Endodermal cell (in vitro differentiated cells): ENCODE results near the gene PSG1. TPM values are rescaled to one million over a fixed set of nuclear protein-coding genes. Genes with fewer than 3 reads are reported as not detected.
"Not testable (repeated sequence)": the region's sequence is repeated elsewhere in the genome, so short reads cannot be mapped to it uniquely, and the experiment has no call there.

Source experiments
- DNase-seq: peaks from one replicate; pipeline ENCODE4 v3.0.0-alpha.2; 2017
- H3K27ac ChIP-seq: 2 replicates; pipeline ENCODE4 v1.5.1; 2013; ENCODE audit warnings: mild to moderate bottlenecking, low read depth, low read length, moderate library complexity
- H3K27me3 ChIP-seq: 2 replicates; pipeline ENCODE4 v1.6.1; 2013; ENCODE audit warnings: mild to moderate bottlenecking, low read length, moderate library complexity; ENCODE audit not compliant: insufficient read depth, control insufficient read depth, poor library complexity, severe bottlenecking
- H3K36me3 ChIP-seq: 2 replicates; pipeline ENCODE4 v1.7.0; 2013; ENCODE audit warnings: mild to moderate bottlenecking, low read length, moderate library complexity; ENCODE audit not compliant: control insufficient read depth, insufficient read depth
- H3K4me1 ChIP-seq: one replicate; pipeline ENCODE4 v1.7.0; 2013; ENCODE audit warnings: low read length; ENCODE audit not compliant: control insufficient read depth, insufficient read depth
- H3K4me3 ChIP-seq: 2 replicates; pipeline ENCODE4 v1.5.1; 2013; ENCODE audit warnings: mild to moderate bottlenecking, low read length, moderate library complexity
- H3K9ac ChIP-seq: 2 replicates; pipeline ENCODE4 v1.6.1; 2013; ENCODE audit warnings: mild to moderate bottlenecking, low read length, moderate library complexity; ENCODE audit not compliant: poor library complexity, severe bottlenecking; ENCODE audit errors: extremely low read depth
- H3K9me3 ChIP-seq: 2 replicates; pipeline ENCODE4 v1.6.1; 2013; ENCODE audit warnings: mild to moderate bottlenecking, low read length, moderate library complexity; ENCODE audit not compliant: control insufficient read depth
- H3K27ac Mint-ChIP-seq: 2 replicates; pipeline ENCODE4 v1.8.0; 2020; ENCODE audit warnings: mixed read lengths
- H3K27me3 Mint-ChIP-seq: 2 replicates; pipeline ENCODE4 v1.8.0; 2021; ENCODE audit warnings: mild to moderate bottlenecking, mixed read lengths; ENCODE audit not compliant: insufficient read depth
- H3K36me3 Mint-ChIP-seq: 2 replicates; pipeline ENCODE4 v1.8.0; 2020; ENCODE audit warnings: low read depth, mixed read lengths
- H3K4me1 Mint-ChIP-seq: 2 replicates; pipeline ENCODE4 v1.8.0; 2020; ENCODE audit warnings: mixed read lengths
- H3K4me3 Mint-ChIP-seq: 2 replicates; pipeline ENCODE4 v1.8.0; 2020; ENCODE audit warnings: mild to moderate bottlenecking, moderate library complexity, mixed read lengths
- H3K9me3 Mint-ChIP-seq: 2 replicates; pipeline ENCODE4 v1.8.0; 2020; ENCODE audit warnings: mild to moderate bottlenecking, mixed read lengths
- CTCF ChIP-seq: fragments of 200-600 bp; sonication (generic); conservative IDR thresholded peaks from 2 replicates; pipeline ENCODE4 v1.5.0; 2021; ENCODE audit warnings: antibody characterized with exemption, mild to moderate bottlenecking
- whole genome bisulfite sequencing, 2 experiments: methylation state at CpG; one replicate each; pipeline versions ENCODE4 v1.1.5 to v1.1.7; 2013; ENCODE audit warnings: missing lambda C conversion rate in 2 of 2, mixed read lengths in 1 of 2; ENCODE audit not compliant: insufficient coverage in 1 of 2, insufficient read length in 1 of 2; 5-methylcytosine and 5-hydroxymethylcytosine counted together
- total RNA-seq, 2 donors: library from RNA; stranded (reverse); fragmentation: NEBNext Ultra II Directional in 1 of 2; extraction: Animal tissue kit (Norgen Biotek cat#: 25700) in 1 of 2; gene quantifications; 2 replicates in 1 of 2; 3 replicates in 1 of 2; pipeline ENCODE4 v1.2.1, GENCODE V29; 2021

PSG1 gene
- total RNA-seq, 2 donors from 2014 or later: not detected

GRCh38 chr19:42856866-42857543 is 22.5 kb downstream of the PSG1 start:
- H3K4me3 ChIP-seq, H3K27ac Mint-ChIP-seq, H3K36me3 ChIP-seq, H3K4me1 ChIP-seq, H3K9me3 ChIP-seq, H3K27me3 Mint-ChIP-seq, H3K36me3 Mint-ChIP-seq, H3K27ac ChIP-seq, H3K9ac ChIP-seq, H3K27me3 ChIP-seq, H3K4me3 Mint-ChIP-seq, H3K4me1 Mint-ChIP-seq: not testable (repeated sequence)
- DNase-seq: peak; percentile 40
- peaks cover 90% of the 10 kb centered on the region for H3K9me3 Mint-ChIP-seq
- peak; percentile 48 for TF ChIP-seq CTCF
- 82 to 83% methylated on average over 2 to 19 of the region's 19 CpGs for WGBS, 2 experiments

GRCh38 chr19:42854745-42855144 is 24.8 kb downstream of the PSG1 start:
- H3K27me3 ChIP-seq, H3K36me3 Mint-ChIP-seq, H3K4me3 ChIP-seq, H3K27ac Mint-ChIP-seq, H3K27me3 Mint-ChIP-seq, H3K9me3 ChIP-seq, H3K4me1 ChIP-seq, H3K4me1 Mint-ChIP-seq, H3K4me3 Mint-ChIP-seq, DNase-seq, H3K27ac ChIP-seq, H3K9ac ChIP-seq, H3K36me3 ChIP-seq: not testable (repeated sequence)
- peaks cover 98% of the 10 kb centered on the region for H3K9me3 Mint-ChIP-seq
- WGBS, 2 experiments: 97 to 100% methylated on average over 1 of the region's 3 CpGs

- WGBS, 2 experiments: 83 to 86% methylated on average over 1 of the region's 1 CpG
- H3K36me3 ChIP-seq, H3K4me1 Mint-ChIP-seq, H3K36me3 Mint-ChIP-seq, H3K9me3 ChIP-seq, H3K27ac Mint-ChIP-seq, DNase-seq, H3K27ac ChIP-seq, H3K27me3 ChIP-seq, H3K4me1 ChIP-seq, H3K27me3 Mint-ChIP-seq, H3K4me3 Mint-ChIP-seq, H3K9ac ChIP-seq, H3K4me3 ChIP-seq: not testable (repeated sequence)
- H3K9me3 Mint-ChIP-seq: peaks cover 92% of the 10 kb centered on the region
Observed at GRCh38 chr19:42853231-42853630, 26.3 kb downstream of the PSG1 start.

- H3K4me1 Mint-ChIP-seq, H3K9me3 ChIP-seq, H3K4me3 Mint-ChIP-seq, H3K27me3 ChIP-seq, H3K36me3 ChIP-seq, H3K4me1 ChIP-seq, H3K27ac ChIP-seq, H3K9ac ChIP-seq, H3K36me3 Mint-ChIP-seq, H3K27ac Mint-ChIP-seq, H3K4me3 ChIP-seq, DNase-seq, H3K27me3 Mint-ChIP-seq: not testable (repeated sequence)
- H3K9me3 Mint-ChIP-seq: peaks cover 92% of the 10 kb centered on the region
Observed at GRCh38 chr19:42852821-42853220, 26.7 kb downstream of the PSG1 start.

- not testable (repeated sequence) for H3K27me3 ChIP-seq, H3K27ac Mint-ChIP-seq, H3K4me3 ChIP-seq, H3K36me3 ChIP-seq, H3K27ac ChIP-seq, H3K4me1 Mint-ChIP-seq, H3K9me3 ChIP-seq, H3K4me3 Mint-ChIP-seq, H3K9ac ChIP-seq, DNase-seq, H3K4me1 ChIP-seq, H3K36me3 Mint-ChIP-seq, H3K27me3 Mint-ChIP-seq
- WGBS, 2 experiments: 76% methylated on average over 1 of the region's 1 CpG; no CpG with 5 or more reads in 1 of the 2 experiments
- H3K9me3 Mint-ChIP-seq: peaks cover 92% of the 10 kb centered on the region
Observed at GRCh38 chr19:42851718-42852280, 27.7 kb downstream of the PSG1 start.
